HepG2 (cell line): ENCODE results near the gene CALML6. TPM values are rescaled to one million over a fixed set of nuclear protein-coding genes. Genes with fewer than 3 reads are reported as not detected.

Experiments used
- CBX5 ChIP-seq: sonication (generic); formaldehyde crosslinking; IDR thresholded peaks from 2 replicates; pipeline ENCODE4 v1.4.0; 2020; ENCODE audit warnings: missing genetic modification reagents, borderline replicate concordance
- DMAP1 ChIP-seq: IDR thresholded peaks from 2 replicates; pipeline ENCODE4 v1.6.1; 2016
- ESRRA ChIP-seq: sonication (generic); formaldehyde crosslinking; IDR thresholded peaks from 2 replicates; pipeline ENCODE4 v1.5.1; 2020; ENCODE audit warnings: mild to moderate bottlenecking, low read depth, missing genetic modification reagents
- FOXP1 ChIP-seq, 2 experiments: fragments of 450-650 bp in 1 of 2; IDR thresholded peaks; 2 replicates each; pipeline ENCODE4 v1.6.1; 2017 to 2018; ENCODE audit warnings: antibody characterized with exemption in 1 of 2
- HDAC6 ChIP-seq: fragments of 200-600 bp; sonication (generic); IDR thresholded peaks from 2 replicates; pipeline ENCODE4 v1.7.0; 2017; ENCODE audit warnings: mild to moderate bottlenecking, antibody characterized with exemption, low read length, low read depth
- IRF2 ChIP-seq: IDR thresholded peaks from 2 replicates; pipeline ENCODE4 v1.6.1; 2018; ENCODE audit warnings: missing genetic modification reagents, missing compliant biosample characterization
- JUND ChIP-seq: sonication (generic); formaldehyde crosslinking; IDR thresholded peaks from 2 replicates; pipeline ENCODE4 v1.8.0; 2022; ENCODE audit warnings: mild to moderate bottlenecking, missing genetic modification reagents
- MAFF ChIP-seq: IDR thresholded peaks from 2 replicates; pipeline ENCODE4 v1.6.1; 2011; ENCODE audit warnings: low read depth, low read length, improper control_type of control experiment
- NCOA2 ChIP-seq: sonication (generic); formaldehyde crosslinking; IDR thresholded peaks from 2 replicates; pipeline ENCODE4 v1.8.0; 2022; ENCODE audit warnings: inconsistent platforms
- NR2F1 ChIP-seq, 2 experiments: fragments of 450-650 bp in 1 of 2; formaldehyde crosslinking in 1 of 2; IDR thresholded peaks; 2 replicates each; pipeline versions ENCODE4 v1.5.0 to v1.6.1; 2016 to 2020; ENCODE audit warnings: mild to moderate bottlenecking in 1 of 2, missing compliant biosample characterization in 1 of 2, missing genetic modification reagents in 1 of 2, moderate library complexity in 1 of 2
- PHF8 ChIP-seq: sonication (generic); formaldehyde crosslinking; IDR thresholded peaks from 2 replicates; pipeline ENCODE4 v1.5.0; 2020; ENCODE audit warnings: missing genetic modification reagents
- RAD21 ChIP-seq: fragments of 450-650 bp; formaldehyde crosslinking; IDR thresholded peaks from 2 replicates; pipeline ENCODE4 v1.5.0; 2020; ENCODE audit warnings: mild to moderate bottlenecking
- RBM22 ChIP-seq: fragments of 200-400 bp; formaldehyde crosslinking; optimal IDR thresholded peaks from 2 replicates; pipeline ENCODE3; 2017; ENCODE audit warnings: mild to moderate bottlenecking, low read length, moderate library complexity
- SAFB2 ChIP-seq: sonication (generic); formaldehyde crosslinking; IDR thresholded peaks from 2 replicates; pipeline ENCODE4 v1.5.1; 2020; ENCODE audit warnings: missing genetic modification reagents, low read depth, mild to moderate bottlenecking, borderline replicate concordance
- SIX1 ChIP-seq: sonication (generic); formaldehyde crosslinking; IDR thresholded peaks from 2 replicates; pipeline ENCODE4 v1.4.0; 2020; ENCODE audit warnings: missing genetic modification reagents, borderline replicate concordance
- SP140L ChIP-seq: sonication (generic); formaldehyde crosslinking; IDR thresholded peaks from 2 replicates; pipeline ENCODE4 v1.4.0; 2020; ENCODE audit warnings: missing genetic modification reagents, borderline replicate concordance
- SP2 ChIP-seq: sonication (generic); formaldehyde crosslinking; IDR thresholded peaks from 2 replicates; pipeline ENCODE4 v1.5.1; 2020; ENCODE audit warnings: mild to moderate bottlenecking, missing genetic modification reagents
- ZFP36L2 ChIP-seq: sonication (generic); formaldehyde crosslinking; IDR thresholded peaks from 2 replicates; pipeline ENCODE4 v1.4.0; 2020; ENCODE audit warnings: missing genetic modification reagents
- ZNF263 ChIP-seq: sonication (generic); formaldehyde crosslinking; IDR thresholded peaks from 2 replicates; pipeline ENCODE4 v1.4.0; 2020; ENCODE audit warnings: missing genetic modification reagents
- ZNF605 ChIP-seq: sonication (generic); formaldehyde crosslinking; IDR thresholded peaks from 2 replicates; pipeline ENCODE4 v1.8.0; 2022; ENCODE audit warnings: mild to moderate bottlenecking, missing genetic modification reagents
- ZNF878 ChIP-seq: sonication (generic); formaldehyde crosslinking; IDR thresholded peaks from 2 replicates; pipeline ENCODE4 v1.8.1; 2023; ENCODE audit warnings: mild to moderate bottlenecking, missing genetic modification reagents, moderate library complexity
- polyA plus RNA-seq, 8 experiments: library from polyadenylated mRNA; depleted of rRNA in 3 of 8; stranded (reverse) in 7 of 8; unstranded in 1 of 8; fragments of >200 nt; fragmentation: Illumina TruSeq in 4 of 8; extraction: Trizol in 4 of 8; gene quantifications; 2 replicates each; pipeline versions ENCODE4 v1.2.1 to v1.2.3, GENCODE V29; 2011 to 2016; ENCODE audit warnings: low read depth in 4 of 8, missing spikeins in 1 of 8, mixed read lengths in 1 of 8; ENCODE audit not compliant: insufficient read depth in 1 of 8
- total RNA-seq, 5 experiments: library from RNA; depleted of rRNA; stranded (reverse); fragments of >200 nt; fragmentation: Illumina TruSeq; extraction: Trizol; gene quantifications; 2 replicates each; pipeline ENCODE4 v1.2.3, GENCODE V29; 2016; ENCODE audit warnings: low read depth in 1 of 5
- TF ChIP-seq, protein P1 (sequence below): IDR thresholded peaks from 2 replicates; pipeline ENCODE4 v1.6.1; 2016; ENCODE audit warnings: low read depth, missing genetic modification reagents, missing compliant biosample characterization
- TF ChIP-seq, protein P2 (sequence below): fragments of 450-650 bp; IDR thresholded peaks from 2 replicates; pipeline ENCODE4 v1.6.1; 2016
- TF ChIP-seq, protein P3 (sequence below): sonication (generic); formaldehyde crosslinking; IDR thresholded peaks from 2 replicates; pipeline ENCODE4 v1.8.0; 2022; ENCODE audit warnings: missing genetic modification reagents, mild to moderate bottlenecking, inconsistent platforms, borderline replicate concordance

The CALML6 gene
- total and polyA plus RNA-seq, 2 of the 13 experiments (the other 11 are each of a cell fraction or from before 2014, with no cell fraction given): 0.11 to 0.12 TPM

DNA sequence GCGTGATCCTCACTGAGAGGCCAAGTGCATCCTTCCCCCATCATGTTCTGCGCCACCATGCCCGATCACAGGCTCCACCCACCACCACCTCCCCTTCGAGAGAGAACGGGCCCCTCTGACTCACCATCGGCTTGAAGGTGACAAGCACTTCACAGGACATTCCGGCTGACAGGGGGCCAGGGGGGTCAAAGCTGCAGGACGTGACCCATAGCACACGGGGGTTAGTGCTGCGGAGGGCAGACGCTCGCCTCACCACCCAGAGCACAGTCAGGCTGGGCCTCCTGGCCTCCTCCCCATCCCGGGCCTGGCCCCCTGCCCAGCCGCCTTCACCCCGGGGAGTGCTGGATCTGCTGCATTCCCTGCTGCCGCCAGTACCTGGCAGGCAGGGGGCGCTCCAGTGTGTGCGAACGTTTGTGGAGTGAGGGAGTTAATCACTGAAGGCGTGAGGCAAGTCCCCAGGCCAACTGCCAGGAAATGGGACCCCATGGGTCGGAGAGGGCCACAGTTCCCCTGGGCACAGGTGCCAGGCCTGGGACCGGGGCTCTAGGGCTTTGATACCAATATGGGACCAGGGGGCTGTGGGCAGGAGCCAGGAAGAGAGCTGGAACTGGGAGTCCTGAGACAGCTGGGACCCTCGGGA, 44.9 kb downstream of the CALML6 start (continued):
- TF ChIP-seq JUND (peak; percentile 91), SP140L (no peak), ESRRA (CRISPR knock-in tag) (peak; percentile 65; the same call in 1 of the 2 replicates), ZNF605 (CRISPR knock-in tag) (peak; percentile 85), MAFF (no peak), RAD21 (peak; percentile 90), PHF8 (CRISPR knock-in tag) (peak; percentile 43; the same call in 1 of the 2 replicates), ZFP36L2 (CRISPR knock-in tag) (no peak), CBX5 (peak; percentile 62; the same call in 1 of the 2 replicates), DMAP1 (CRISPR knock-in tag) (no peak), NCOA2 (CRISPR knock-in tag) (0 out of 2 replicates have a peak, but pooled peaks have one; percentile 9), SAFB2 (CRISPR knock-in tag) (peak; percentile 46; the same call in 1 of the 2 replicates), SIX1 (CRISPR knock-in tag) (no peak), IRF2 (CRISPR knock-in tag) (peak; percentile 78; the same call in 1 of the 2 replicates), NR2F1 (CRISPR knock-in tag; IDR thresholded peaks at IDR 0.05) (peak; percentile 76 to 88), SP2 (CRISPR knock-in tag) (no peak), ZNF263 (CRISPR knock-in tag) (peak; percentile 85), RBM22 (no peak), FOXP1 (IDR thresholded peaks at IDR 0.05) (no peak), FOXP1 (CRISPR knock-in tag; IDR thresholded peaks at IDR 0.05) (peak; percentile 75), ZNF878 (CRISPR knock-in tag) (0 out of 2 replicates have a peak, but pooled peaks have one; percentile 63), HDAC6 (no peak)
- TF ChIP-seq, protein P1, sequence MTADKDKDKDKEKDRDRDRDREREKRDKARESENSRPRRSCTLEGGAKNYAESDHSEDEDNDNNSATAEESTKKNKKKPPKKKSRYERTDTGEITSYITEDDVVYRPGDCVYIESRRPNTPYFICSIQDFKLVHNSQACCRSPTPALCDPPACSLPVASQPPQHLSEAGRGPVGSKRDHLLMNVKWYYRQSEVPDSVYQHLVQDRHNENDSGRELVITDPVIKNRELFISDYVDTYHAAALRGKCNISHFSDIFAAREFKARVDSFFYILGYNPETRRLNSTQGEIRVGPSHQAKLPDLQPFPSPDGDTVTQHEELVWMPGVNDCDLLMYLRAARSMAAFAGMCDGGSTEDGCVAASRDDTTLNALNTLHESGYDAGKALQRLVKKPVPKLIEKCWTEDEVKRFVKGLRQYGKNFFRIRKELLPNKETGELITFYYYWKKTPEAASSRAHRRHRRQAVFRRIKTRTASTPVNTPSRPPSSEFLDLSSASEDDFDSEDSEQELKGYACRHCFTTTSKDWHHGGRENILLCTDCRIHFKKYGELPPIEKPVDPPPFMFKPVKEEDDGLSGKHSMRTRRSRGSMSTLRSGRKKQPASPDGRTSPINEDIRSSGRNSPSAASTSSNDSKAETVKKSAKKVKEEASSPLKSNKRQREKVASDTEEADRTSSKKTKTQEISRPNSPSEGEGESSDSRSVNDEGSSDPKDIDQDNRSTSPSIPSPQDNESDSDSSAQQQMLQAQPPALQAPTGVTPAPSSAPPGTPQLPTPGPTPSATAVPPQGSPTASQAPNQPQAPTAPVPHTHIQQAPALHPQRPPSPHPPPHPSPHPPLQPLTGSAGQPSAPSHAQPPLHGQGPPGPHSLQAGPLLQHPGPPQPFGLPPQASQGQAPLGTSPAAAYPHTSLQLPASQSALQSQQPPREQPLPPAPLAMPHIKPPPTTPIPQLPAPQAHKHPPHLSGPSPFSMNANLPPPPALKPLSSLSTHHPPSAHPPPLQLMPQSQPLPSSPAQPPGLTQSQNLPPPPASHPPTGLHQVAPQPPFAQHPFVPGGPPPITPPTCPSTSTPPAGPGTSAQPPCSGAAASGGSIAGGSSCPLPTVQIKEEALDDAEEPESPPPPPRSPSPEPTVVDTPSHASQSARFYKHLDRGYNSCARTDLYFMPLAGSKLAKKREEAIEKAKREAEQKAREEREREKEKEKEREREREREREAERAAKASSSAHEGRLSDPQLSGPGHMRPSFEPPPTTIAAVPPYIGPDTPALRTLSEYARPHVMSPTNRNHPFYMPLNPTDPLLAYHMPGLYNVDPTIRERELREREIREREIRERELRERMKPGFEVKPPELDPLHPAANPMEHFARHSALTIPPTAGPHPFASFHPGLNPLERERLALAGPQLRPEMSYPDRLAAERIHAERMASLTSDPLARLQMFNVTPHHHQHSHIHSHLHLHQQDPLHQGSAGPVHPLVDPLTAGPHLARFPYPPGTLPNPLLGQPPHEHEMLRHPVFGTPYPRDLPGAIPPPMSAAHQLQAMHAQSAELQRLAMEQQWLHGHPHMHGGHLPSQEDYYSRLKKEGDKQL (CRISPR knock-in tag): peak; percentile 23; the same call in 1 of the 2 replicates
- TF ChIP-seq, protein P2, sequence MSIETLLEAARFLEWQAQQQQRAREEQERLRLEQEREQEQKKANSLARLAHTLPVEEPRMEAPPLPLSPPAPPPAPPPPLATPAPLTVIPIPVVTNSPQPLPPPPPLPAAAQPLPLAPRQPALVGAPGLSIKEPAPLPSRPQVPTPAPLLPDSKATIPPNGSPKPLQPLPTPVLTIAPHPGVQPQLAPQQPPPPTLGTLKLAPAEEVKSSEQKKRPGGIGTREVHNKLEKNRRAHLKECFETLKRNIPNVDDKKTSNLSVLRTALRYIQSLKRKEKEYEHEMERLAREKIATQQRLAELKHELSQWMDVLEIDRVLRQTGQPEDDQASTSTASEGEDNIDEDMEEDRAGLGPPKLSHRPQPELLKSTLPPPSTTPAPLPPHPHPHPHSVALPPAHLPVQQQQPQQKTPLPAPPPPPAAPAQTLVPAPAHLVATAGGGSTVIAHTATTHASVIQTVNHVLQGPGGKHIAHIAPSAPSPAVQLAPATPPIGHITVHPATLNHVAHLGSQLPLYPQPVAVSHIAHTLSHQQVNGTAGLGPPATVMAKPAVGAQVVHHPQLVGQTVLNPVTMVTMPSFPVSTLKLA: no peak
- TF ChIP-seq, protein P3, sequence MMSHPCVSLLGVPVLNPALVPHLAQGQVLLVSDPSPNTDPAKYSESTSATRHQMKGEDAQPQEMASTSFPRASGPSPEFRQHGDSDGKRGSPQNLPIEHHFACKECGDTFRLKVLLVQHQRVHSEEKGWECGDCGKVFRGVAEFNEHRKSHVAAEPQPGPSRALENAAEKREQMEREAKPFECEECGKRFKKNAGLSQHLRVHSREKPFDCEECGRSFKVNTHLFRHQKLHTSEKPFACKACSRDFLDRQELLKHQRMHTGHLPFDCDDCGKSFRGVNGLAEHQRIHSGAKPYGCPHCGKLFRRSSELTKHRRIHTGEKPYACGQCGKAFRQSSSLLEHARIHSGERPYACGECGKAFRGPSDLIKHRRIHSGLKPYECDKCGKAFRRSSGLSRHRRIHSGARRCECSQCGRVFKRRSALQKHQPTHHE (CRISPR knock-in tag): peak; percentile 87; the same call in 1 of the 2 replicates
